ENCODE data around the gene ATRIP.

DNA sequence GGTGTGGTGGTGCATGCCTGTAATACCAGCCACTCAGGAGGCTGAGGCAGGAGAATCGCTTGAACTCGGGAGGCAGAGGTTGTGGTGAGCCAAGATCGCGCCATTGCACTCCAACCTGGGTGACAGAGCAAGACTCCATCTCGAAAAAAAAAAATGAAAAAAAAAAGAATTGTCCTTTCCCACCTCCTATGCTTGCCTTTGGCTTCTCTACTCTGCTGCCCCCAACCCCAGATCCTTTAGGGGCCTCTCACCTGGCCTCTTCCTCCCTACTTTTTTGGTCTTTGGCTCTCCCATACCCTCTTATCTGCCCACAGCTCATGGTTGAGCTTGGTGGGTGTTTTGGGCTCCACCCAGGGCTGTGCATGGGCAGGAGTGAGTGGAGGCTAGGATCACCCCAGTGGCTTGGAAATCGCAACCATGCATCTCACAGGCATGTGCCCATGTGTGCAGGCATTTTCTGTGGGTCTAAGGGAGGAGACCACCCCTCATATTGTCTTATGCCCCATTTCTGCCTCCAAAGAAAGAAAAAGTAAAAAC, 59.5 kb downstream of the ATRIP start:
- TF ChIP-seq, protein P1, sequence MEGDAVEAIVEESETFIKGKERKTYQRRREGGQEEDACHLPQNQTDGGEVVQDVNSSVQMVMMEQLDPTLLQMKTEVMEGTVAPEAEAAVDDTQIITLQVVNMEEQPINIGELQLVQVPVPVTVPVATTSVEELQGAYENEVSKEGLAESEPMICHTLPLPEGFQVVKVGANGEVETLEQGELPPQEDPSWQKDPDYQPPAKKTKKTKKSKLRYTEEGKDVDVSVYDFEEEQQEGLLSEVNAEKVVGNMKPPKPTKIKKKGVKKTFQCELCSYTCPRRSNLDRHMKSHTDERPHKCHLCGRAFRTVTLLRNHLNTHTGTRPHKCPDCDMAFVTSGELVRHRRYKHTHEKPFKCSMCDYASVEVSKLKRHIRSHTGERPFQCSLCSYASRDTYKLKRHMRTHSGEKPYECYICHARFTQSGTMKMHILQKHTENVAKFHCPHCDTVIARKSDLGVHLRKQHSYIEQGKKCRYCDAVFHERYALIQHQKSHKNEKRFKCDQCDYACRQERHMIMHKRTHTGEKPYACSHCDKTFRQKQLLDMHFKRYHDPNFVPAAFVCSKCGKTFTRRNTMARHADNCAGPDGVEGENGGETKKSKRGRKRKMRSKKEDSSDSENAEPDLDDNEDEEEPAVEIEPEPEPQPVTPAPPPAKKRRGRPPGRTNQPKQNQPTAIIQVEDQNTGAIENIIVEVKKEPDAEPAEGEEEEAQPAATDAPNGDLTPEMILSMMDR (conservative IDR thresholded peaks at IDR 0.05), result no peak
- TF ChIP-seq EZH2 (IDR thresholded peaks at IDR 0.05; ENCODE audit: low read depth), result no peak
